HG03565 (cell line): ENCODE measurements around the gene CDIPT.
"Not testable (repeated sequence)": the region's sequence is repeated elsewhere in the genome, so short reads cannot be mapped to it uniquely, and the experiment has no call there.

Experiments used
- ATAC-seq: cut with Tn5 transposase; IDR thresholded peaks from one replicate; pipeline ENCODE4 v1.9.1; 2021; ENCODE audit warnings: mild to moderate bottlenecking, moderate library complexity; ENCODE audit not compliant: unreplicated experiment

Gene CDIPT

DNA sequence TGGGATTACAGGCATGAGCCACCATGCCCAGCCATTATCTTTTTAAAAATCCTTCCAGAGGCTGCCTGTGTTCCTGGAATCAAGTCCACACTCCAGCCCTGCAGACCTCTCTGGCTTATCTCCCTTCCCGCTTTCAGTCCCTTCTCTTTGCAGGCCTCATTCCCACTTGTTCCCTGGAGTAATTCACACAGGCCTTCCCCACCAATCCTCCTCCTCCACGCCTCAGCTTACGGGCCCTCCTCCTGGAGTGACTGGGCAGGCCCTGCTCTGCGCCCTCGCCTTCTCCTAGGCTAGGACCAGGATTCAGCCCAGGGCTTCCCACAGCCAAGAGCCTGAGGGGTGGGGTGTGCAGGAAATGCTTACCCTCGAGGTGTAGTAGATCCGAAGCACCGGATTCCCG, 2.8 kb downstream of the CDIPT start:
- ATAC-seq: no peak

DNA sequence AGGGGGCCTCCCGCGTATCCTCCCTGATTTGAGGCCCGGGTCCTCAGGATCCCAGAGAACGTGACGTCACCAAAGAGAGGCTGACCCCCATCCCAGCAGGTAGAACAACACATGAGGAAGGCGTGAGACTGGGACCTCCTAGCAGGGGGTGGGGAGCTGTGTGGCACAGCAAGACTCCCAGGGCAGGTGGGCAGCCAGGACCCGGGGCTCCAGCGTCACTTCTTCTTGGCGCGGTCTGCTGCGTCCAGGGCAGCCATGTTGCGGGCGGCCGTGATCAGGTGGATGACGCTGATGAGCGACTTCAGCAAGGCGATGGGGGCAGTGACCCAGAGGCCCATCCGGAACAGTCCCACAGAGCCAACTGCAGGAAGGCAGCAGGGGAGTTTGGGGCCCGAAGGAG, 4.1 kb downstream of the CDIPT start:
- no peak for ATAC-seq

DNA sequence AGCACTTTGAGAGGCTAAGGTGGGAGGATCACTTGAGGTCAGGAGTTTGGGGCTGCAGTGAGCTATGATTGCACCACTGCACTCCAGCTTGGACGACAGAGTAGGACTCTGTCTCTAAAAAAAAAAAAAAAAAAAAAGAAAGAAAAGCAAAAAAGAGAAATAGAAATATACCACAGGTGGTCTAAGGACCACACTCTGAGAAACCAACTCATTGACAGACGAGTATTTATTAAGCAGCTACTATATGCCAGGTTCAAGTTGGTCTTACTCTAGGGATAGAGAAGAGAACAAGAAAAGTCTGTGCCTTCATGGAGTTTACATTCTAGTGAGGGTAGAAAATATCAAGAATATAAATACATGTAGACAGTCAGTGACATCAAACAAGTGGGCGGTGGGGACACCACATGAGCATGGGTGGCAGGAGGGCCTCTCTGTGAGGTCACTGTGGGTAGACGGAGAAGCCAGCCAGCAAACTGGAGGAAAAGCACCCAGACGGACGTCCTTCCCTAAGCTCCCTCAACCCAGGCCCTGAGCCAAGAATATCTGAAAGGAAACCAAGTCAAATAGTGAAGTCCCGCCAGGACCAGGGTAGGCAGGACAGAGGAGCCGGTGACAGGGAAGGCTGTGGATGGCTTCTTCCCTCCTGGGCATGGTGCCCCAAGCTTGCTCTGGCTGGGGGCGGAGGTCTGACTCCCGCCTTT, 4.7 kb downstream of the CDIPT start:
- no peak for ATAC-seq

DNA sequence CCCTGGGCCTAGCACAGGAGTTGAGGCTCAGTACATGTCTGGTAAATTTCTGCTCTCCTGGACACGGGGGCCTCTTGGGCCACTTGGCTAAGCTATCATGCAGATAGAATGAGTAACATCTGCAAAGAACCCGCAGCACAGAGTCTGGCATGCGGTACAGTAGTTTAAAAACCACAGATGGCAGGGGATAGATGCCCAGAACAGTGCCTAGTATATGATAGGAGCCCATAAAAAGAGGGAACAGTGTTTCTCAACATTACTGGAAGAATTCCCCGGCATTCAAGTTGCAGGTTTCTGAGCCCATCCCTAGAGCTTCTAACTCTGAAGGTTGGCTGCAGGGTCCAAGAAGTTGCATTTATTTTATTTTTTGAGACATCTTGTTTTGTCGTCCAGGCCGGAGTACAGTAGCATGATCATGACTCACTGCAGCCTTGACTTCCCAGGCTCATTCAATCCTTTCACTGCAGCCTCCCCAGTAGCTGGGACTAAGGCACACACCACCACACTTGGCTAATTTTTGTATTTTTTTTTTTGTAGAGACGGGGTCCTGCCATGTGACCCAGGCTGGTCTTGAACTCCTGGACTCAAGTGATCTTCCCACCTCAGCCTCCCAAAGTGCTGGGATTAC, 5.8 kb downstream of the CDIPT start:
- ATAC-seq: no peak

DNA sequence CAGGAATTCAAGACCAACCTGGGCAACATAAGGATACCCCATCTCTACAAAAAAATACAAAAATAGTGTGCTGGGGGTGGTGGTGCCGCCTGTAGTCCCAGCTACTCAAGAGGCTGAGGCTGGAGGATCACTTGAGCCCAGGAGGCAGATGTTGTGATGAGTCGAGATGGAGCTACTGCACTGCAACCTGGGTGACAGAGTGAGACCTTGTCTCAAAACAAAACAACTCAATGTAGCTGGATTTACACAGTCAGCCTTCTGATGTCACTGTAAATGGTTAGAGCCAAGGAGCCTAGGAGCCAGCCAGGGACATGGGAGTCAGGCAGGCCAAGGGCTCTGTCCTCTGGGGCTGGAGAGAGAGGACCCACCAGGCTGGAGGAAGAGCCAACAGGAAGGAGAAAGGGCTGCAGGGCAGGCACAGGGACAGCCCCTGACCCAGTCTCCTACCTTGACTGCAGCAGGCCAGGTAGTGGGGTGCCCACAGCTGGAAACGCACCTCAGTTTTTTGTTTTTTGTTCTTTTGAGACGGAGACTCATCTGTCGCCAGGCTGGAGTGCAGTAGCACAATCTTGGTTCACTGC, 8.4 kb downstream of the CDIPT start:
- ATAC-seq: no peak

DNA sequence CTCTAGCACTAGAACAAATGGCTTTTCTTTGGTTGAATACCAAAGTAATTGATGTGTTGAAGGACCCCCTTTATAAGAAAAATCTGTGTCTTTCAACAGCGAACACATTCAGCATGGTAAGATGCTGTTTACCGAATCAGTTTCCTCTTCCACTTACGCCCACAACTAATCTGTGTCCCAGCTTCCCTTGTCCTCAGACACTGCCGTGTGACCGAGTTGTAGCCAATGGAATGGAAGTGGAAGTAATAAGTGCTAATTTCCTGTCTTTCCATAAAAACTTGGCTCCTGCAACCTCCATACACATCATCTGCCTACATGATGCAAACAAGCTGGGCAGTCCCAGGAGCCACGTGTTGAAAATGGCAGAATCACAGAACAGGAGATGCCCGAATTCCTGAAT, 10.4 kb downstream of the CDIPT start:
- ATAC-seq: no peak

DNA sequence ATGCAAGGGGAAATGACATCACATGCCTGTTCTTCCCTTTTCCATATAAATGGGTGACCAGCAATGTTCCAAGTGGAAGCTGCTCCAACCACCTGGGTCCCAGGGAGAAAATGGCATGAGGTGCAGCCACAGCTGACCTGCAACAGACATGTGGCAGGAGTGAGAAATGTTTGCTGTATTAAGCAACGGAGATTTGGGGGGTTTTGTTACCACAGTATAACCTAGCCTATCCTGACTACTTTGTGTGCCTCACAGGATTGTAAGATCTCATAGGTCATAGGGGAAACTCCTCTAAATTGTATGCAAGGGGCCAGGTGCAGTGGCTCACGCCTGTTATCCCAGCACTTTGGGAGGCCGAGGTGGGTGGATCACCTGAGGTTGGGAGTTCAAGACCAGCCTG, 12.0 kb downstream of the CDIPT start:
- no peak for ATAC-seq

DNA sequence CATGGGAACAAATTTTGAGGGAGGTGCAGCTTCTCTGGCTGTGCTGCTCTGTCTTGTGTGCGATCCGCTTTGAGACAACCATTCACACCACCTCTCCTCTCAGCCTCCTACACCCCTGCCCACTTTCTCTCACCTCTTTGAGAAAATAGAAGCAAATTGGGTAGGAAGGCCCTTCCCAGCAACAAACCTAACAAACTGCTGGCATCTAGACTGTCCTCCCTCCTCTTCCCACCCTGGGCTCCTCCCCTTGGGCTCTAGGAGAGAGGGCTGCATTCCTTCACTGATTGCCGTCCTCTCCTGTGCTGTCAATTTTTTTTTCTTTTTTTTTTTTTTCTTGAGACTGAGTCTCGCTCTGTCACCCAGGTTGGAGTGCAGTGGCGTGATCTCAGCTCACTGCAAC, 13.5 kb downstream of the CDIPT start:
- no peak for ATAC-seq

DNA sequence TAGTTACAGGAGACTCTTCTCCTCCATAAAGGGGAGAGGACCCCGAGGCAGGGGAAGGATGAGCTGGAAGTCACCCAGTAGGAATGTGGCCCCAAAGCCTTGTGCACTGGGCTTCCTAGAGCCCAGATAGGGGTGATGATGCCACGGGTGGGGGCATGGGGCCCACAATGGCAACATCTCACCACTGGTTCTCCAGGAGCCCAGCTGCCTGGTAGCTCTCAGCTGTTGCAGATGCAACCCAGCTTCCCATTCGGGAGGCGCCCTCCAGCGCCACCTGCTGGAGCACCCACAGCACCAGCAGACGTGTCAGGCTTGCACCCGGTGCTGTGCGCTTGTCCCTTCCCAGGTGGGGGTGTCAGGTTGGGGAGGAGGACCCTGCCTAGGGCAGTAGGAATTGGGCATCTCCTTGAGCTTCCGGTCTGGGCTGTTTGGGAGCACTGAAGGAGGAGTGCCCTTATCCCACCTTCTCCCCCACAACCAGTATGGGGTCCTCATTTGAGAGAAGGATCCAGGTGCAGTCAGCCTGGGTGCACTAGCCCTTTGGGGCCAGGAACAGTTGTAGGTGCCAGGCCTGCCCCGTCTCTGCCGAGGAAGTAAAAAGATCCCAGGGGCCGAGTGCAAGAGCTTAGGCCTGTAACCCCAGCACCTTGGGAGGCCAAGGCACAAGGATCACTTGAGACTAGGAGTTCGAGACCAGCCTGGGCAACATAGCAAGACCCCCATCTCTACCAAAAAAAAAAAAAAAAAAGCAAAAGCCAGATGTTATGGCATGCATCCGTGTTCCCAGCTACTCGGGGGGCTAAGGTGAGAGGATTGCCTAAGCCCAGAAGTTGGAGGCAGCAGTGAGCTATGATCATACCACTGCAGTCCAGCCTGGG, 14.4 kb downstream of the CDIPT start:
- no peak for ATAC-seq

DNA sequence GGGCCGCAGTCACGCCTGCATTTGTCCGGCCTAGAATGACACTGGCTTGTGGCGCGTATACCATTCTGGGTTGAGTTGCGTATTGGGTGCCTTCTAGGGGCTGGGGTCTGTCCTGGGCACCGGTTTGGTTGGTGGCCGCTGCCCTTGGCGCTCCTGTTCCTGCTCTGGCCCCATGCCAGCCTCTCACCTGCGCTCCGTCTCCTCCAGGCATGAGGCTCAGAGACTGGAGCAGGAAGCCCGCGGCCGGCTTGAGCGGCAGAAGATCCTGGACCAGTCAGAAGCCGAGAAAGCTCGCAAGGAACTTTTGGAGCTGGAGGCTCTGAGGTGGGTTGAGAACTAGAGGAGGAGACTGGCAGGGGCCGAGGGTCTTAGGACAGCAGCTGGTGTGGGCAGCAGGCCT, 17.4 kb downstream of the CDIPT start:
- ATAC-seq: no peak

DNA sequence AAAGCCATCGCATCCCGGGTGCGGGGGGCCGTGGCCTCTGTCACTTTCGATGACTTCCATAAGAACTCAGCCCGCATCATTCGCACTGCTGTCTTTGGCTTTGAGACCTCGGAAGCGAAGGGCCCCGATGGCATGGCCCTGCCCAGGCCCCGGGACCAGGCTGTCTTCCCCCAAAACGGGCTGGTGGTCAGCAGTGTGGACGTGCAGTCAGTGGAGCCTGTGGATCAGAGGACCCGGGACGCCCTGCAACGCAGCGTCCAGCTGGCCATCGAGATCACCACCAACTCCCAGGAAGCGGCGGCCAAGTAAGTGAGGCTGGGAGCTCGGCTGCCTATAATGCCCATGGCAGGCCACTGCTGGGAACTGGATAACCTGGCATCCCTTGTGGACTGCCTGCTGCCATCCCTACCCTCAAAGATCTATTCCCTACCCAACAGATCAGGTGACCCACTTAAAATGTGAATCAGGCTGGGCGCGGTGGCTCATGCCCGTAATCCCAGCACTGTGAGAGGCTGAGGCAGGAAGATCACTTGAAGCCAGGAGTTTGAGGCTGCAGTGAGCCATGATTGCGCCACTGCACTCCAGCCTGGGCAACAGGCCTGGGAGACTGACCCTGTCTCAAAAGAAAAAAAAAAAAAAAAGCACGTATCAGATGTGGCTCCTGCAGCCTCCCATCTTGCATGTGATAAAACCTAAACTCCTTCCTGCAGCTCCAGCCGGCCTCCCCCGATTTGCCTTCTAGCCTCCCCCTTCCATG, 18.3 kb downstream of the CDIPT start:
- no peak for ATAC-seq

DNA sequence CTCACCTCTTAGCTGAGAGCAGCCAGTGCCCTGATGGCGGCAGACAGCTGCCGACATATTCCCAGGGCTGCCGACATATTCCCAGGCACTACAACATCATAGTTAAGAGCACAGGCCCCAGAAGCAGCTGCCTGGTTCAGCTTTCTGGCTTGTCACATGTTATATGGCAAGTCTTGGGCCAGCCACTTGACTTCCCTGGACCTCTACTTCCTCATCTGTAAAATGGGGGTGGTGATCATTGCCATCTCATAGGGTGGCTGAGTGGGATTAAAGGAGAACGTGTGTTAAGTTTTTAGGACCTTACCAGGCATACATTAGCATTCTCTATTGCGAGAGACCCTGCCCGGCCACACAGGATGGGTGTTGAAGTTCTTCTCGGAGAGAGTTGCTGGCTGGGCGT, 19.1 kb downstream of the CDIPT start:
- no peak for ATAC-seq

DNA sequence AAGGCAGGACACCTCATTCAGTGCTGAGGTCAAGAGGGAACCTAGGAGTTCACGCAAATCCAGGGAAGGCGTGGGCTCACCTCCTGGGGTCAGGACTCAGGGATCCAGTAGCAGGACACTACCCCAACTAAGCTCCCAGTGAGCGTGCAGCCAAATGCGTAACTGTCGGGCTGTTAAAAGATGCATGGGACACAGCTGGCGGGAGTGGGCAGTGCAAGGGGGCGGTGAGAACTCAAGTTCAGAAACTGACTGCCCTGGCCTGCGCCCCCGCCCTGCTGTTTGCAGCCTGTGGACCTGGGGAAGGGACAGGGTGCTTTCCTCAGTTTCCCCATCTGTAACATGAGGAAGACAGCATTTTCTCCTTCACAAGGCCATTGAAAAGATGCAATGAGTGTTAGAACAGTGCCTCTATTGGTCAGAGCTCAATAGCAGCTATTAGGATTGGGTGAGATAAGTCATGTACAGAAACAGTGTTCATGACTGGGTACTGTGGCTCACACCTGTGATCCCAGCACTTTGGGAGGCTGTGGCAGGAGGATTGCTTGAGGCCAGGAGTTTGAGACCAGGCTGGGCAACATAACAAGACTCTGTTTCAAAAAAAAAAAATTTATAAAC, 20.2 kb downstream of the CDIPT start:
- ATAC-seq: no peak

DNA sequence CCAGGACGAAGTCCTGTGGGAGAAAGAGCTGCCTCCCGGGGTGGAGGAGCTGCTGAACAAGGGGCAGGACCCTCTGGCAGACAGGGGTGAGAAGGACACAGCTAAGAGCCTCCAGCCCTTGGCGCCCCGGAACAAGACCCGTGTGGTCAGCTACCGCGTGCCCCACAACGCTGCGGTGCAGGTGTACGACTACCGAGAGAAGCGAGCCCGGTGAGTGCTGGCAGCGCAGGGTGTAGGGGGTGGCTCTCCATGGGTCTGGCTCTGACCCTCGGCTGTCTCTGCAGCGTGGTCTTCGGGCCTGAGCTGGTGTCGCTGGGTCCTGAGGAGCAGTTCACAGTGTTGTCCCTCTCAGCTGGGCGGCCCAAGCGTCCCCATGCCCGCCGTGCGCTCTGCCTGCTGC, 21.4 kb downstream of the CDIPT start:
- ATAC-seq: no peak

DNA sequence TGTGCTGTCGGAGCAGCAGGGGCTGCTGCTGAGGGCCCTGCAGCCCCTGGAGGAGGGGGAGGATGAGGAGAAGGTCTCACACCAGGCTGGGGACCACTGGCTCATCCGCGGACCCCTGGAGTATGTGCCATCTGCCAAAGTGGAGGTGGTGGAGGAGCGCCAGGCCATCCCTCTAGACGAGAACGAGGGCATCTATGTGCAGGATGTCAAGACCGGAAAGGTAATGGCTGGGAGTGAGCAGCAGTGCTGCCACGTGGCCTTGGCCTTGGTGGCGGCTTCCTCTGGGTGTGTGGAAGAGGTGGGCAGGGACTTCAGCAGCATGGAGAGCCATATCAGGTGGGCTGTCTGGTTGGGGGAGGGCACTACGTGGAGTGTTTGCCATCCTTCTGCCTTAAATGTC, 22.8 kb downstream of the CDIPT start:
- no peak for ATAC-seq

DNA sequence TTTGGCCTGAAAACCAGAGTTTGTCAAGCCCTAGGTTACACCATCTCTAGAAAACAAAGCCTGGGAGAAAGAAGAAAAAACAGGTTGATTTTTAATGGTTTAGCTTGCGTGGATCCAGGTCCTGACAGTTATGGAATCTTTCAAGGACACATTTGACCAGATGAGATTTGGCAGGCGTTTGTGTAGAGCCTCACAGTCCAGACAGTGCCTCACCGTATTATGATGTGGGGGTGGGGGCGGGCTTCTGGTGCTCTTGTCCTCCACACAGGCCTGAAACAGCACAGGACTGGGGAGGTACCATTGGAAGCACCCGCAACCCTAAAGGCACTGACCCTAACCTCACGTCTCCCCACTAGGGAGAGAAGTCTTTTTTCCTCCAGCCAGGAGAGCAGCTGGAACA, 23.2 kb downstream of the CDIPT start:
- ATAC-seq: no peak

DNA sequence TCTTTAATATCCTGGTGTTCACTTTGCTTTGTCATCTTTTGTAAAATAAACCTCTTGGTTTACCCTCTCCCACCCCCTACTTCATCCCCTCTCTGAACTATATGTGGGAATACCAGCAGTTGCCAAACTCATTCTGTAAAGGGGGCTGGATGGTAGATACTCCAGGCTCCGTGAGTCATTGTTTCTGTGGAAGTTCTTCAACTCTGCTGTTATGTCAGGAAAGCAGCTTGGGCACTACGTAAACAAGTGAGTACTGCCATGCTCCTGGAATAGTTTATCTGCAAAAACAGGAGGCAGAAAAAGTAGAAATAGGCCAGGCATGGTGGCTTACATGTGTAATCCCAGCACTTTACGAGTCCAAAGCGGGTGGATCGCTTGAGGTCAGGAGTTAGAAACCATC, 25.2 kb downstream of the CDIPT start:
- ATAC-seq: no peak

DNA sequence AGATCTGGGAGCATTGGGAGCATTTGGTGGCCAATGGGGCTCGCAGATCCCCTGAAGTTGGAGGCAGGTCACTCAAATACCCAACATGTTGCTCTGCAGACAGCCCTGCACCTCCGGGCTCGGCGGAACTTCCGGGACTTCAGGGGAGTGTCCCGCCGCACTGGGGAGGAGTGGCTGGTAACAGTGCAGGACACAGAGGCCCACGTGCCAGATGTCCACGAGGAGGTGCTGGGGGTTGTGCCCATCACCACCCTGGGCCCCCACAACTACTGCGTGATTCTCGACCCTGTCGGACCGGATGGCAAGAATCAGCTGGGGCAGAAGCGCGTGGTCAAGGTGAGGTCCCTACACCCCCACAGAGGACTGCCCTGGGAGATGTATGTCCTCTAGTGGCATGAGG, 26.4 kb downstream of the CDIPT start:
- ATAC-seq: no peak

DNA sequence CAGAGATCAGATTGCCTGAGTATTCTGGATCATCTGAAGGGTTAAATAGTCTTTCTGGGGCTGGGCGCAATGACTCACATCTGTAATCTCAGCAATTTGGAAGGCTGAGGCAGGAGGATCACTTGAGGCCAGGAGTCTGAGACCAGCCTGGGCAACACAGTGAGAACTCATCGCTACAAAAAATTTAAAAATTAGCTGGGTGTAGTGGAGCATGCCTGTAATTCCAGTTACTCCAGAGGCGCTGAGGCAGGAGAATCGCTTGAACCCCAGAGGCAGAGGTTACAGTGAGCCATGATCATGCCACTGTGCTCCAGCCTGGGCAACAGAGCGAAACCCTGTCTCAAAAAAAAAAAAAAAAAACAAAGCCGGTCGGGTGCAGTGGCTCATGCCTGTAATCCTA, 27.1 kb downstream of the CDIPT start:
- ATAC-seq: no peak

DNA sequence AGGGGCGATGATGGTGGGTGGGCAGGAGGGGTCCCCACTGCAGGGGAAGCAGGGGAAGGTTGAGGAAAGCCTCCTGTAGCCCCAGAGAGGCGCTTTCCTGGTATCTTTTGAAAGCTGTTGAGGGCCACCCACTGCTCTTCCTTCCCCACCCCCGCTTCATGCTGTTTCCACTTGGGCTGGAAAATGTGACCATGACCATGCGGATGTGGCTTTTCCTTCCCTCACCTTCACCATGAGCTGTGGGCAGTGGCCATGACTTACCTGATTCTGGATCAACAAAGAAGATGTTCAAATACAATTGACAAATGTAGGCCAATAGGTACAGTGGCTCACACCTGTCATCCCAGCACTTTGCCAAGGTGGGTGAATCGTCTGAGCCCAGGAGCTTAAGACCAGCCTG, 28.9 kb downstream of the CDIPT start:
- no peak for ATAC-seq

DNA sequence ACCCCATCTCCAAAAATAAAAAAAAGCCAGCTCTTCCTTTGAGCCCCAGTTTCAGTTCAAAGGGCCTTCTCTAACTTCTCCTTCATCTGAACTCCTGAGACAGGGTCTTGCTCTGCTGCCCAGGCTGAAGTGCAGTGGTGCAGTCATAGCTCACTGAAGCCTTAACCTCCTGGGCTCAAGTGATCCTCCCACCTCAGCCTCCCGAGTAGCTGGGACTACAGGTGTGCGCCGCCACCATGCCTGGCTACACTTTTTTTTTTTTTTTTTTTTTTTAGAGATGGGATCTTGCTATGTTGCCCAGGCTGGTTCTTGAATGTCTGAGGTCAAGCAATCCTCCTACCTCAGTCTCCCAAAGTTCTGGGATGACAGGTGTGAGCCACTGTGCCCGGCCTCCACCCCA, 29.8 kb downstream of the CDIPT start:
- ATAC-seq: not testable (repeated sequence)
